K562 (cell line): ENCODE results near the gene NPDC1. TPM values are rescaled to one million over a fixed set of nuclear protein-coding genes. Genes with fewer than 3 reads are reported as not detected.

Experiments
- FOXK1 ChIP-seq: sonication (generic); formaldehyde crosslinking; IDR thresholded peaks from 2 replicates; pipeline ENCODE4 v1.8.0; 2022; ENCODE audit warnings: missing genetic modification reagents, mild to moderate bottlenecking, borderline replicate concordance
- HBP1 ChIP-seq: fragments of 450-650 bp; formaldehyde crosslinking; IDR thresholded peaks from 2 replicates; pipeline ENCODE4 v1.4.0; 2022; ENCODE audit warnings: missing genetic modification characterization
- HMGN3 ChIP-seq: IDR thresholded peaks from 2 replicates; pipeline ENCODE4 v1.6.1; 2011; ENCODE audit warnings: borderline replicate concordance, low read depth, mild to moderate bottlenecking, mixed read lengths, low read length; ENCODE audit not compliant: insufficient read length; ENCODE audit errors: extremely low read depth
- JUND ChIP-seq, 2 experiments: IDR thresholded peaks; 2 replicates in 1 of 2; 3 replicates in 1 of 2; pipeline ENCODE4 v1.6.1; 2011; ENCODE audit warnings: borderline replicate concordance in 2 of 2, low read depth in 2 of 2, low read length in 2 of 2, improper control_type of control experiment in 1 of 2, missing biosample characterization in 1 of 2, missing genetic modification characterization in 1 of 2, missing genetic modification reagents in 1 of 2
- KDM5B ChIP-seq: fragments of 200-600 bp; sonication (generic); IDR thresholded peaks from 2 replicates; pipeline ENCODE4 v1.6.1; 2012; ENCODE audit warnings: low read depth, mild to moderate bottlenecking, moderate library complexity, low read length, control low read depth, inconsistent platforms; ENCODE audit not compliant: insufficient replicate concordance
- MYC ChIP-seq, 2 experiments: fragments of 250-450 bp in 1 of 2; sonication (Bioruptor Pico) in 1 of 2; IDR thresholded peaks; 2 replicates each; pipeline versions ENCODE4 v1.5.1 to v1.6.1; 2012 to 2021; ENCODE audit warnings: low read depth in 2 of 2, borderline replicate concordance in 1 of 2, improper control_type of control experiment in 1 of 2, low read length in 1 of 2, mild to moderate bottlenecking in 1 of 2, moderate library complexity in 1 of 2
- PHB ChIP-seq: fragments of 250-450 bp; sonication (Bioruptor Pico); IDR thresholded peaks from 2 replicates; pipeline ENCODE4 v1.5.0; 2021
- POLR2A ChIP-seq: fragments of 450-650 bp; conservative IDR thresholded peaks from 2 replicates; pipeline ENCODE4 v1.6.1; 2016
- PRDM10 ChIP-seq: fragments of 450-650 bp; IDR thresholded peaks from 2 replicates; pipeline ENCODE4 v1.6.1; 2018; ENCODE audit not compliant: partially characterized antibody
- PRMT5 ChIP-seq: sonication (generic); formaldehyde crosslinking; IDR thresholded peaks from 2 replicates; pipeline ENCODE4 v1.5.0; 2020; ENCODE audit warnings: missing genetic modification reagents
- SNIP1 ChIP-seq: fragments of 450-650 bp; IDR thresholded peaks from 2 replicates; pipeline ENCODE4 v1.7.1; 2017; ENCODE audit warnings: low read depth, mild to moderate bottlenecking
- SNRNP70 ChIP-seq: fragments of 200-400 bp; formaldehyde crosslinking; optimal IDR thresholded peaks from 2 replicates; pipeline ENCODE3; 2017; ENCODE audit warnings: low read depth, low read length
- SUPT5H ChIP-seq: fragments of 450-650 bp; IDR thresholded peaks from 2 replicates; pipeline ENCODE4 v1.6.1; 2016
- TFAP4 ChIP-seq: sonication (generic); formaldehyde crosslinking; IDR thresholded peaks from 2 replicates; pipeline ENCODE4 v1.8.0; 2022; ENCODE audit warnings: missing genetic modification reagents, mild to moderate bottlenecking, moderate library complexity, borderline replicate concordance
- ZNF143 ChIP-seq: sonication (generic); formaldehyde crosslinking; IDR thresholded peaks from 2 replicates; pipeline ENCODE4 v1.9.0; 2022; ENCODE audit warnings: mild to moderate bottlenecking, missing genetic modification reagents
- polyA plus RNA-seq, 8 experiments: library from polyadenylated mRNA; depleted of rRNA in 4 of 8; stranded (reverse) in 5 of 8; unstranded in 3 of 8; fragments of >200 nt; fragmentation: Nextera tagmentation in 2 of 8; fragmentation: Illumina TruSeq in 1 of 8; extraction: Ambion mirVana in 2 of 8; extraction: Trizol in 1 of 8; gene quantifications; 2 replicates each; pipeline versions ENCODE4 v1.2.1 to v1.2.3, GENCODE V29; 2011 to 2014; ENCODE audit warnings: inconsistent platforms in 1 of 8, missing spikeins in 1 of 8
- total RNA-seq, 7 experiments: library from RNA; depleted of rRNA in 6 of 7; stranded (reverse); fragments of >200 nt in 6 of 7; fragmentation: Illumina TruSeq in 2 of 7; extraction: Trizol in 2 of 7; gene quantifications; 2 replicates each; pipeline versions ENCODE4 v1.2.1 to v1.2.3, GENCODE V29; 2011 to 2021; ENCODE audit warnings: low replicate concordance in 1 of 7

NPDC1 gene
- total and polyA plus RNA-seq, 9 of the 15 experiments (the other 6 are each of a cell fraction or from before 2014, with no cell fraction given), result 0.06 to 2.1 (median 0.53) TPM; not detected in 3

GRCh38 chr9:136996361-136997292 lies 49.4 kb downstream of the NPDC1 start, which contains the start of gene CLIC3 (continued):
- TF ChIP-seq JUND (IDR thresholded peaks at IDR 0.05; ENCODE audit: borderline replicate concordance, low read depth, low read length) (no peak), JUND (tag; IDR thresholded peaks at IDR 0.05; ENCODE audit: borderline replicate concordance, low read depth, low read length) (no peak), KDM5B (peak; percentile 53), PRDM10 (peak; percentile 83), HBP1 (CRISPR knock-in tag) (0 out of 2 replicates have a peak, but pooled peaks have one; percentile 16), FOXK1 (CRISPR knock-in tag) (0 out of 2 replicates have a peak, but pooled peaks have one; percentile 46), SNRNP70 (no peak), POLR2A (peak; percentile 40; the same call in 1 of the 2 replicates), PRMT5 (CRISPR knock-in tag) (no peak), TFAP4 (CRISPR knock-in tag) (peak; percentile 99), HMGN3 (peak; percentile 27), MYC (IDR thresholded peaks at IDR 0.05; ENCODE audit: low read depth, low read length) (no peak), MYC (CRISPR knock-in tag; IDR thresholded peaks at IDR 0.05; ENCODE audit: borderline replicate concordance, low read depth) (no peak), PHB (CRISPR knock-in tag) (0 out of 2 replicates have a peak, but pooled peaks have one; percentile 20), SNIP1 (no peak), SUPT5H (0 out of 2 replicates have a peak, but pooled peaks have one; percentile 39), ZNF143 (CRISPR knock-in tag) (no peak)
